GM12874 (cell line): ENCODE measurements around the gene XYLT1.

Experiments used
- CTCF ChIP-seq: IDR thresholded peaks from 2 replicates; pipeline ENCODE4 v1.5.1; 2011; ENCODE audit warnings: low read depth, mild to moderate bottlenecking, control low read depth, low read length, moderate library complexity; ENCODE audit not compliant: insufficient read depth

The XYLT1 gene

DNA sequence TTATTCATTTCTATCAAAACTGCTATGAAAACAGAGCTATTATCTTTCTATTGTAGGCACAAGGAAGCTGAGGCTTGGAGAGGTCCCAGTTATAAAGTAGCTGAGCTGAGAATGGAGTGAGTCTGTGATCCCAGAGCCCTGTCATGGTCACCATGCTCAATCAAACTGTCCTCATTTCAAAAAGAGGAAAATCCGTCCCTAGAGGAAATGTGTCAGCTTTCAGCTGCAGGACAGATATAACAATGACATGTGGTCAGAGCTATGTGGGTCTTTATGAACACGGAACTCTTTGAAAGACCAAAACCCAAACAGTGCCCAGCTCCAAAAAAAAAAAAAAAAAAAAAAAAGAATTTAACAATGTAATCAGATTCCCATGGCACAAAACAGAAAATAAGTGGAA lies 266.1 kb downstream of the XYLT1 start:
- no peak for TF ChIP-seq CTCF

GRCh38 chr16:17204206-17204605 lies 266.6 kb downstream of the XYLT1 start:
- no peak for TF ChIP-seq CTCF

GRCh38 chr16:17203424-17203823 lies 267.3 kb downstream of the XYLT1 start:
- no peak for TF ChIP-seq CTCF

DNA sequence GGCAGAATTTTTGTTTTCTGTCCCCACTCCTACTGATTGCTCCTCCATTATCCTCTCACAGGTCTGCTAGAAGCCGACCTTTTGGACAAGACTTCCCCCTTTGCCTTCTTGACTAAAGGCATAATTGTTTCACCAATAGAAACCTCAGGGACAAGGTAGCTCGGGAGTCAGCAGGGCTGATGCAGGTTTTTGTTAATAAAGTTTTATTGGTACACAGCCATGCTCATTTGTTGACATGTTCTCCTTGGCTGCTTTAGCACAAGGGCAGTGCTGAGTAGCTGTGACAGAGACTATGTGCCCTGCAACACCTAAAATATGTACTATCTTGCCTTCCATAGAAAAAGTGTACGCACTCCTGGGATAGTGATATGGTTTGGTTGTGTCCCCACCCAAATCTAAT lies 271.6 kb downstream of the XYLT1 start:
- TF ChIP-seq CTCF, result no peak

GRCh38 chr16:17196526-17196925 lies 274.2 kb downstream of the XYLT1 start:
- TF ChIP-seq CTCF, result no peak

DNA sequence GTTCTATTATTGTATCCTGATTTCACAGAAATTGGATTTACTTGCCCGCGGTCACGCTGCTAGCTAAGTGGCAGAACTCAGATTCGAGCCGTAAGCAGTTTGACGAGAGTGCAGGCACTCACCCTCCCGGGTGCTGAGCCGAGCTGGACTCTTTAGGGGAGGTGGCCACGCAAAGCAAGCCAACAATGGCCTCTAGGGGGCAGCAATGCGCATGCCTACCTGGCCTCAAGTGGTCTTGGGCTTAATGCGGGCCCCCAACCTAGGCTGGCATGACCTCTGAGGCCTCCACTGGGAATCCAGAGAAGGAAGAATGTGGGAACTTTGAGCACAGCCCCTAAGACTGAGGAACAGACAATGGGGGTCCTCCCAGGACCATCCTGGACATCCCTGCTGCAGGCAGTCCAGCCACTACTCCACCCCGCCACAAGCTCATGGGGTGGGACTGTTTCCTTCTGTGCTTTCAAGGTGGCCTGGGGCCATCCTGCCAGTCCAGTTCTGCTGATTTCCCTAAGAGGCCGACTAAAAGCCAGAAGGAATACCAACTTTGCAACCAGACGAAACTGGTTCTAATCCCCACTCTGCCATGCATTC lies 276.5 kb downstream of the XYLT1 start:
- TF ChIP-seq CTCF, result peak; percentile 88

GRCh38 chr16:17193566-17194100 lies 277.1 kb downstream of the XYLT1 start:
- no peak for TF ChIP-seq CTCF
